ENCODE data around the gene SYT7. TPM values are rescaled to one million over a fixed set of nuclear protein-coding genes. Genes with fewer than 3 reads are reported as not detected.

Gene SYT7
- total and polyA plus RNA-seq, 9 donors, result 0.24 to 4.9 (median 1.7) TPM

GRCh38 chr11:61592176-61592575, 11.3 kb upstream of the SYT7 start:
- Histone ChIP-seq H3K27ac (no peak overlapping the region), H3K36me3 (no peaks in the 10 kb centered on the region), H3K4me1 (ENCODE audit: insufficient read depth) (peaks cover 7% of the 10 kb centered on the region), H3K27me3 (no peaks in the 10 kb centered on the region), H3K9me3 (no peaks in the 10 kb centered on the region), H3K4me3 (no peak overlapping the region)
- 54 to 68% (median 59%) methylated on average over 7 of the region's 7 CpGs for WGBS, 3 donors
- no peak for DNase-seq
- TF ChIP-seq EP300 (IDR thresholded peaks at IDR 0.05) (no peak), POLR2A (IDR thresholded peaks at IDR 0.05) (no peak)
- TF ChIP-seq, protein P1, sequence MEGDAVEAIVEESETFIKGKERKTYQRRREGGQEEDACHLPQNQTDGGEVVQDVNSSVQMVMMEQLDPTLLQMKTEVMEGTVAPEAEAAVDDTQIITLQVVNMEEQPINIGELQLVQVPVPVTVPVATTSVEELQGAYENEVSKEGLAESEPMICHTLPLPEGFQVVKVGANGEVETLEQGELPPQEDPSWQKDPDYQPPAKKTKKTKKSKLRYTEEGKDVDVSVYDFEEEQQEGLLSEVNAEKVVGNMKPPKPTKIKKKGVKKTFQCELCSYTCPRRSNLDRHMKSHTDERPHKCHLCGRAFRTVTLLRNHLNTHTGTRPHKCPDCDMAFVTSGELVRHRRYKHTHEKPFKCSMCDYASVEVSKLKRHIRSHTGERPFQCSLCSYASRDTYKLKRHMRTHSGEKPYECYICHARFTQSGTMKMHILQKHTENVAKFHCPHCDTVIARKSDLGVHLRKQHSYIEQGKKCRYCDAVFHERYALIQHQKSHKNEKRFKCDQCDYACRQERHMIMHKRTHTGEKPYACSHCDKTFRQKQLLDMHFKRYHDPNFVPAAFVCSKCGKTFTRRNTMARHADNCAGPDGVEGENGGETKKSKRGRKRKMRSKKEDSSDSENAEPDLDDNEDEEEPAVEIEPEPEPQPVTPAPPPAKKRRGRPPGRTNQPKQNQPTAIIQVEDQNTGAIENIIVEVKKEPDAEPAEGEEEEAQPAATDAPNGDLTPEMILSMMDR (IDR thresholded peaks at IDR 0.05), result no peak
- intact Hi-C loops (cut with DNase I), result no loop called here

GRCh38 chr11:61589961-61590360, 9.1 kb upstream of the SYT7 start:
- Histone ChIP-seq H3K4me1 (ENCODE audit: insufficient read depth) (peaks cover 9% of the 10 kb centered on the region), H3K9me3 (no peaks in the 10 kb centered on the region), H3K27me3 (no peaks in the 10 kb centered on the region), H3K36me3 (no peaks in the 10 kb centered on the region), H3K27ac (no peak overlapping the region), H3K4me3 (no peak overlapping the region)
- DNase-seq, result no peak
- 92 to 95% (median 94%) methylated on average over 5 of the region's 5 CpGs for WGBS, 3 donors
- TF ChIP-seq EP300 (IDR thresholded peaks at IDR 0.05) (no peak), POLR2A (IDR thresholded peaks at IDR 0.05) (no peak)
- TF ChIP-seq, protein P1 (IDR thresholded peaks at IDR 0.05), result no peak
- intact Hi-C loops (cut with DNase I), result no loop called here

GRCh38 chr11:61588728-61589191, 7.9 kb upstream of the SYT7 start:
- TF ChIP-seq POLR2A (IDR thresholded peaks at IDR 0.05), result no peak
- no peak for TF ChIP-seq EP300 (IDR thresholded peaks at IDR 0.05)
- TF ChIP-seq, protein P1 (IDR thresholded peaks at IDR 0.05), result no peak
- Histone ChIP-seq H3K27ac (no peak overlapping the region), H3K4me3 (no peak overlapping the region), H3K4me1 (ENCODE audit: insufficient read depth) (peaks cover 9% of the 10 kb centered on the region), H3K36me3 (no peaks in the 10 kb centered on the region), H3K9me3 (no peaks in the 10 kb centered on the region), H3K27me3 (no peaks in the 10 kb centered on the region)
- 29 to 34% (median 33%) methylated on average over 10 of the region's 10 CpGs for WGBS, 3 donors
- peak in 2 of 5 donors; percentile 43 to 53 for DNase-seq
- intact Hi-C loops (cut with DNase I), result no loop called here

GRCh38 chr11:61587951-61588727, 7.3 kb upstream of the SYT7 start:
- TF ChIP-seq, protein P1 (IDR thresholded peaks at IDR 0.05), result no peak
- TF ChIP-seq POLR2A (IDR thresholded peaks at IDR 0.05) (no peak), EP300 (IDR thresholded peaks at IDR 0.05) (no peak)
- no peaks in the 10 kb centered on the region for H3K9me3 ChIP-seq
- peaks cover 9% of the 10 kb centered on the region for H3K4me1 ChIP-seq (ENCODE audit: insufficient read depth)
- H3K4me3 ChIP-seq, result peak overlapping the region; percentile 50
- intact Hi-C loops (cut with DNase I), result no loop called here
- H3K27ac ChIP-seq, result no peak overlapping the region
- WGBS, 3 donors, result 5 to 10% (median 6%) methylated on average over 30 of the region's 30 CpGs
- peak in 4 of 5 donors; percentile 30 to 70 (median 54) for DNase-seq
- H3K27me3 ChIP-seq, result no peaks in the 10 kb centered on the region
- H3K36me3 ChIP-seq, result no peaks in the 10 kb centered on the region
